BJ (cell line): Measurements from ENCODE around the gene NAA80. TPM values are rescaled to one million over a fixed set of nuclear protein-coding genes. Genes with fewer than 3 reads are reported as not detected.

Source experiments
- CTCF ChIA-PET: fragments of 350-600 bp; formaldehyde crosslinking; extraction: SDS; loops from one replicate; lab custom pipeline; 2021; ENCODE audit warnings: antibody characterized with exemption, inconsistent platforms; lab: Yijun Ruan, JAX
- POLR2A ChIA-PET: fragments of 300-600 bp; sonication (Branson Sonifier 250); formaldehyde crosslinking; extraction: SDS; loops from one replicate; lab custom pipeline; 2021; ENCODE audit warnings: antibody characterized with exemption; lab: Charles Lee
- DNase-seq: peaks from one replicate; pipeline ENCODE4 v3.0.0-alpha.2; 2011; ENCODE audit warnings: low read depth
- H3K27me3 ChIP-seq: 2 replicates; pipeline ENCODE4 v1.6.0; 2011; ENCODE audit warnings: low read length; ENCODE audit not compliant: control insufficient read depth, insufficient read depth
- H3K36me3 ChIP-seq: 2 replicates; pipeline ENCODE4 v1.5.1; 2011; ENCODE audit warnings: low read length; ENCODE audit not compliant: control insufficient read depth, insufficient read depth
- H3K4me3 ChIP-seq: 2 replicates; pipeline ENCODE4 v1.5.1; 2011; ENCODE audit warnings: low read depth, mild to moderate bottlenecking, control low read depth, low read length
- CTCF ChIP-seq: IDR thresholded peaks from 2 replicates; pipeline ENCODE4 v1.5.1; 2011; ENCODE audit warnings: low read depth, mild to moderate bottlenecking, control low read depth, inconsistent platforms, low read length, moderate library complexity; ENCODE audit not compliant: insufficient read depth
- polyA plus RNA-seq: library from polyadenylated mRNA; depleted of rRNA; stranded (reverse); fragments of >200 nt; gene quantifications from 2 replicates; pipeline ENCODE4 v1.2.3, GENCODE V29; 2011

Gene NAA80
- polyA plus RNA-seq, 1 experiment: 5.8 TPM

- peak; percentile 14; the same call in 1 of the 2 replicates for TF ChIP-seq CTCF
- Histone ChIP-seq H3K27me3 (no peaks in the 10 kb centered on the region), H3K36me3 (no peaks in the 10 kb centered on the region), H3K4me3 (no peak within 1 kb of the TSS)
- DNase-seq: no peak
- CTCF ChIA-PET: no interaction called here
- POLR2A ChIA-PET: no interaction called here
These were observed 4.0 kb upstream of the NAA80 start, which contains the start of gene HYAL1 for GRCh38 chr3:50303013-50303815. TSS of gene HYAL1 (minus strand) at chr3:50303574. CDS start at chr3:50302956, 618 bp downstream.

- no peak overlapping the region for H3K4me3 ChIP-seq
- no peak for TF ChIP-seq CTCF
- DNase-seq: no peak
- no peaks in the 10 kb centered on the region for H3K27me3 ChIP-seq
- ChIA-PET POLR2A (no interaction called here), CTCF (interaction anchor here (0.9 kb wide), 1 partner anchor 45 kb away, joined by 3 read pairs; no protein-coding TSS in a partner anchor)
- H3K36me3 ChIP-seq: no peaks in the 10 kb centered on the region
These were observed 3.1 kb upstream of the NAA80 start for GRCh38 chr3:50302095-50303012.

GRCh38 chr3:50300681-50301254 is 1.6 kb upstream of the NAA80 start:
- no peak for TF ChIP-seq CTCF
- Histone ChIP-seq H3K36me3 (no peaks in the 10 kb centered on the region; the same call in 1 of the 2 replicates), H3K4me3 (no peak overlapping the region), H3K27me3 (no peaks in the 10 kb centered on the region)
- POLR2A ChIA-PET: no interaction called here
- CTCF ChIA-PET: no interaction called here
- no peak for DNase-seq

DNA sequence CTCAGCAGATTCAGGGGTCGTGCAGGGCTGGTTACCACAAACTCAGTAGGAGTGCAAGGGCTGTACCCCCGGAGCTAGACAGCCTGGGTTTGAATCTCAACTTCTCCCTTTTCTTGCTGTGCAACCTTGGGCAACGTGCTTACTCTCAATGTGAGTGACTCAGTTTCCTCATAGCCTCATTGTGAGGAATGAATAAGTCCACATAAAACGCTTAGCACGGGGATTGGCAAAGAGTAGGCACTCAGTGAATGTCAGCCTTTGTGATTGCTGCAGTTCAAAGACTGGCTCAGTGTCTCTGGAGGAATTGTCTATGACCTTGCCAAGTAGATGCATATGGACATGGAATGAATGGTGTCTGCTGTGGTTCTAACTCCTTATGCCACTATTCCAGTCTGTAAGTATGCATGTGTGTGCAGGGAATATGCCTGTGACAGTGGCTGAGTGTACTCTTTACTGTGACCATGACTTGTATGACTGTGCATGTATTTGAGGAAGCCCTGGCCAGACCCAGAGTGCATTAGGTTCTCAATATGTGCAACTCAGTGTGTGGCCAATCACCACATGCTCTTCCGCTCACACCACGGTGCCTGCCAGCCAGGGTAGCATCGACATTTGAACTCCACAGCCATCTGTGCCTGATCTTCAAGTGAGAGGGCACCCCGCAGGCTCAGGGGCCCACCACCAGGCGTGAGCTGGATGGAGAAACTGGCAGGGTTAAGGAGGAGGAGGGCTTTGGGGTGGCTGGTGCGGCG is 900 bp upstream of the NAA80 start:
- POLR2A ChIA-PET: interaction anchor here (0.7 to 0.9 kb wide), 2 partner anchors 37 to 47 kb away, joined by 11 to 12 read pairs; no protein-coding TSS in a partner anchor
- H3K4me3 ChIP-seq: peak overlapping the region; percentile 44
- no peaks in the 10 kb centered on the region; the same call in 1 of the 2 replicates for H3K36me3 ChIP-seq
- CTCF ChIA-PET: interaction anchor here (1.0 to 2.4 kb wide), 6 partner anchors 15 to 106 kb away, joined by 3 to 20 read pairs (median 5); partner anchors contain the start of genes HYAL2 and SEMA3B
- no peaks in the 10 kb centered on the region for H3K27me3 ChIP-seq
- TF ChIP-seq CTCF: no peak
- no peak for DNase-seq
